Activated CD4-positive, alpha-beta memory T cell treated with anti-CD3 and anti-CD28 coated beads, Interleukin-2, amount 10 ng/mL, durations not matched to agents 7 days and 5 days (primary cell): ENCODE results near the gene MAPK1. TPM values are rescaled to one million over a fixed set of nuclear protein-coding genes. Genes with fewer than 3 reads are reported as not detected.
"Not testable (repeated sequence)": the region's sequence is repeated elsewhere in the genome, so short reads cannot be mapped to it uniquely, and the experiment has no call there.

ENCODE experiments used
- CTCF ChIA-PET: fragments of 350-600 bp; sonication (Branson Sonifier 250); formaldehyde crosslinking; loops from one replicate; lab custom pipeline; 2021; ENCODE audit warnings: antibody characterized with exemption, inconsistent platforms; lab: Charles Lee
- POLR2A ChIA-PET: fragments of 350-600 bp; sonication (Branson Sonifier 250); formaldehyde crosslinking; loops from one replicate; lab custom pipeline; 2021; ENCODE audit warnings: antibody characterized with exemption; lab: Charles Lee
- DNase-seq: peaks from one replicate; pipeline ENCODE4 v3.0.0-alpha.2; 2020
- H3K27ac Mint-ChIP-seq: one replicate; pipeline ENCODE4 v1.8.0; 2021; ENCODE audit warnings: mild to moderate bottlenecking, mixed read lengths
- H3K27me3 Mint-ChIP-seq: one replicate; pipeline ENCODE4 v1.8.0; 2021; ENCODE audit warnings: mixed read lengths
- H3K36me3 Mint-ChIP-seq: one replicate; pipeline ENCODE4 v1.8.0; 2021; ENCODE audit warnings: low read depth, mixed read lengths
- H3K4me1 Mint-ChIP-seq: one replicate; pipeline ENCODE4 v1.8.0; 2021; ENCODE audit warnings: mixed read lengths
- H3K4me3 Mint-ChIP-seq: one replicate; pipeline ENCODE4 v1.8.0; 2021; ENCODE audit warnings: mild to moderate bottlenecking, mixed read lengths
- H3K9me3 Mint-ChIP-seq: one replicate; pipeline ENCODE4 v1.8.0; 2021; ENCODE audit warnings: mixed read lengths
- total RNA-seq, 2 experiments: library from RNA; stranded (reverse); gene quantifications; one replicate each; pipeline ENCODE4 v1.2.3, GENCODE V29; 2021

The MAPK1 gene
- total RNA-seq, 2 experiments from 2014 or later: 97.6 to 99.5 TPM

DNA sequence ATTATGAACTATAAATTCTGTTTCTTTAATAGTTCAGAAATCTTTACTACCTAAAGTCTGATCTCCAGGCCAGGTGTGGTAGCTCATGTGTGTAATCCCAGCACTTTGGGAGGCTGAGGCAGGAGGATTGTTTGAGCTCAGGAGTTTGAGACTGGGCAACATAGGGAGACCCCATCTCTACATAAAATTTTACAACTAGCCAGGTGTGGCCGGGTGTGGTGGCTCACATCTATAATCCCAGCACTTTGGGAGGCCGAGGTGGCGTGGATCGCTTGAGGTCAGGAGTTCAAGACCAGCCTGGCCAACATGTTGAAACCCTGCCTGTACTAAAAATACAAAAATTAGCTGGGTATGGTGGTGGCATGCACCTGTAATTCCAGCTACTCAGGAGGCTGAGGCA is 5.3 kb upstream of the MAPK1 start:
- Mint-ChIP-seq H3K27me3 (peaks cover 21% of the 10 kb centered on the region), H3K4me1 (peaks cover 24% of the 10 kb centered on the region)
- H3K27ac Mint-ChIP-seq, CTCF ChIA-PET, H3K9me3 Mint-ChIP-seq, DNase-seq, H3K36me3 Mint-ChIP-seq, H3K4me3 Mint-ChIP-seq: not testable (repeated sequence)
- POLR2A ChIA-PET: interaction anchor here (0.9 kb wide), 1 partner anchor 34 kb away, joined by 3 read pairs; no protein-coding TSS in a partner anchor

DNA sequence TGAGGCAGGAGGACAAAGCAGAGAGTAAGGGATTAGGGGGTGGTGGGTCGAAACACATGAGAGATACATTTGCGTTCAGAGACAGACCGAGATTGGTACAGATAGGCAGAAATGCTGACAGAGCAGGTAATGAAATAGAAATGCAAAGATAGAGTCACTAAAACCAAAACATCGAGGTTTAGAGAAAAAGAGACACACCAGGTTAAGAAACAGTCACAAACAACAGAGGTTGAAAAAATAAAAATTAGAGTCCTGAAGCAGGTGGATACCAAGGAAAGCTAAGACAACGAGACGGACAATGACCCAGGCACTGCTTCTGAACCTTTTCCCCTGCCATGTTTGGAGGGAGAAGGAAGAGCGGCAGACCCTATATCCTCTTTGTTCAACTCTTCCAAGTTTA is 1.2 kb upstream of the MAPK1 start:
- POLR2A ChIA-PET: no interaction called here
- Mint-ChIP-seq H3K27me3 (peaks cover 12% of the 10 kb centered on the region), H3K36me3 (peaks cover 20% of the 10 kb centered on the region), H3K4me3 (peak overlapping the region; percentile 3), H3K27ac (no peak overlapping the region), H3K4me1 (peaks cover 31% of the 10 kb centered on the region), H3K9me3 (no peaks in the 10 kb centered on the region)
- no peak for DNase-seq
- CTCF ChIA-PET: interaction anchor here (1.4 kb wide), 1 partner anchor 108 kb away, joined by 3 read pairs; no protein-coding TSS in a partner anchor

DNA sequence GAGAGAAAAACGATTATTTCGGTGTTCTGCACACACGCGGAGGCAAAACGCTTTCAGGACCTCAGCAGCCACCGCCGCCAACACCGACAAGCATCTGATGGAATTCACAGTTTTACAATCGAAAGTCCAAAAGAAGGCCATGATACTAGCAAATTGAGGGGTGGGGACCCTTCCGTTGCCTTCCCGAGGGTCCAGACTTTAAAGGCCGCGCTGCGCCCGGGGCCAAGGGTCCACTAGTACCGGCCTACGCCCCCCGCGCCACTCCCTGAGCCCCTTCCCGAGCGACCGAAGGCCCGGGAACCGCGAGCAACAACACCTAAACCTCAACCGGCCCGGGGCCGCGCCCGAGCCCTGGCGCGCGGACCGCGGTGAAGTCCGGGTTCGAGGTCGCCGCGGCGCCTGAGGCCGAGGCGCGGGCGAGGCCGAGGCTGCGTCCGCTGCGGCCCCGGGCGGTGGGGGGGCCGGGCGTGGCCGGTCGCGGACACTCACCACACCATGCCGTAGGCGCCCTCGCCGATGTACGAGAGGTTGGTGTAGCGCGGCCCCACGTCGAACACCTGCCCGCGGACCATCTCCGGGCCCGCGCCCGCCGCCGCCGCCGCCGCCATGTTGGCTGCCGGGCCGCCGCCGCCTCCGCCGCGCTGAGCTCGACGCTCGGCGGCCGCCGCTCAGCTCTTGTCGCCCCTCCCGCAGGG is 465 bp downstream of the MAPK1 start:
- Mint-ChIP-seq H3K4me3 (peak overlapping the region; percentile 88), H3K9me3 (no peaks in the 10 kb centered on the region), H3K27me3 (peaks cover 6% of the 10 kb centered on the region), H3K4me1 (peaks cover 41% of the 10 kb centered on the region), H3K27ac (peak overlapping the region; percentile 86), H3K36me3 (peaks cover 24% of the 10 kb centered on the region)
- POLR2A ChIA-PET: interaction anchor here (0.6 to 1.8 kb wide), 7 partner anchors 9 to 209 kb away, joined by 3 to 14 read pairs (median 4); no protein-coding TSS in a partner anchor
- CTCF ChIA-PET: interaction anchor here (0.7 to 1.0 kb wide), 4 partner anchors 9 to 155 kb away, joined by 3 to 5 read pairs (median 3); no protein-coding TSS in a partner anchor
- DNase-seq: peak; percentile 43

DNA sequence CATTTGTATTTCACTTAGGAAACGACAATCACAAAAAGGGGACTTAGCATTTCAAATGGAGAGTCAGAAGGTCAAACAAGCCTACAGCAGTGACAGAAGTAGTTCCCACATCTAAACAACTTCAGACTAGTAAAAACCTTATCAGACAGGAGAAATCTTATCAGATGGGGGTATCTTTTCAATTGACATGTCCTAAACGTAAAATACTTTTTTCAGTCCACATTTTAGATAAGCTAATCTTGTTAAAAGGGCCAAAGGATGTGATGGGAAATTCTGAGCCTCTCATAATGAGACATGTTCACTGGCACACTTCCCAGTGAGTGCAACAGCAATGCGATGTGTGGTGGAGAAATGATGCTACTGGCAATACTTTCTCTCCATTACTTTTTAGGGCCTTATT is 2.4 kb downstream of the MAPK1 start:
- no peaks in the 10 kb centered on the region for H3K9me3 Mint-ChIP-seq
- peaks cover 56% of the 10 kb centered on the region for H3K4me1 Mint-ChIP-seq
- peaks cover 3% of the 10 kb centered on the region for H3K27me3 Mint-ChIP-seq
- peak overlapping the region; percentile 11 for H3K4me3 Mint-ChIP-seq
- CTCF ChIA-PET: interaction anchor here (0.6 kb wide), 2 partner anchors 75 to 147 kb away, joined by 3 read pairs; no protein-coding TSS in a partner anchor
- no peak overlapping the region for H3K27ac Mint-ChIP-seq
- peaks cover 28% of the 10 kb centered on the region for H3K36me3 Mint-ChIP-seq
- POLR2A ChIA-PET: no interaction called here
- no peak for DNase-seq

DNA sequence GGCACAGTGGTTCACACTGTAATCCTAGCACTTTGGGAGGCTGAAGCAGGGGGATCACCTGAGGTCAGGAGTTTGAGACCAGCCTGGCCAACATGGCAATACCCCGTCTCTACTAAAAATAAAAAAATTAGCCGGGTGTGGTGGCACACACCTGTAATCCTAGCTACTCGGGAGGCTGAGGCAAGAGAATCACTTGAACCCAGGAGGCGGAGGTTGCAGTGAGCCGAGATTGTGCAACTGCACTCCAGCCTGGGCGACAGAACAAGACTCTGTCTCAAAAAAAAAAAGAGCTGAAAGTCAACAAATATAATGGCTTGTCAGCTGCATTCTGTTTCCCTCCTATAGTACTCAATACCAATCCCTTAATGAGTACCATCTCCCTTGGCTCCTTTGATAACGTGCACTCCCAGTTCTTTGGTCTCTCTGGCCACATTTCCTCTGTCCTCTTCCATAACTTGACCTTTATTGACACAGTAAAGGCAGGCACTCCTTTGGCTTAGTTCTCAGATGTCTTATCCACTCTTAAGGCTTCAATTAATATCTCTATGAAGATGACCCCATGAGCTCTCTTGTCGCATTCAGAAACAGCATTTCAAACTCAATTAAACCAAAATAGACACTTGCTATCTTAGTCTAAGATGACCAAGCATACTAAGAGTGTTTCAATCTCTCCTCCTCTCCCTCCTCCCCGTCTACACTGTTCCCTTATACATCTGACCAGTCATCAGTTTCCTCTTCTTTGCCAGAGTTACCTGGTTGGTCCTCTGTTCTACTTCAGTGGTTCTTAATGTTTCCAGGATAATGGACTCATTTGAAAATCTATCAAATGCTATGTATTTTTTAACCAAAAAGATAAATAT is 4.8 kb downstream of the MAPK1 start:
- Mint-ChIP-seq H3K4me1 (peaks cover 66% of the 10 kb centered on the region), H3K27me3 (no peaks in the 10 kb centered on the region), H3K9me3 (no peaks in the 10 kb centered on the region), H3K36me3 (peaks cover 29% of the 10 kb centered on the region), H3K27ac (no peak overlapping the region), H3K4me3 (no peak overlapping the region)
- ChIA-PET POLR2A (interaction anchor here (1.5 kb wide), 1 partner anchor 36 kb away, joined by 3 read pairs; no protein-coding TSS in a partner anchor), CTCF (interaction anchor here (0.7 kb wide), 1 partner anchor 28 kb away, joined by 3 read pairs; no protein-coding TSS in a partner anchor)
- no peak for DNase-seq

DNA sequence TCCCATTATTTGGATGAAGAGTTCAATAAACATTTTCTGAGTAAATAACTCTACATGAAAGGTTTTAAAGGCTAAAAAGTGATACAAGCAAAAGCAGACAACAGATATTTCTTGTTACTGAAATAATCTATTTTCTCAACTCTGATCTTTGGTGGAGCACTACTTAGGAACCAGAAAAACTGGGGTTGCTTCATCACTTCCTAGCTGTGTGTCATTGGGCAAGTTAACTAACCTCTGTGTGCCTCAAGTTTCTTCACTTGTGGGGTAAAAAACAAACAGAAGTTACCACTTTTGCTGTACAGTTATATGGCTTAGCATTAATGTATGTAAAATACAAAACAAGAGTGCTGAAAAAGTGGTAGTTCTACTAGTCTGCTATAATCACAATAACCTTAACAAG is 5.6 kb downstream of the MAPK1 start:
- ChIA-PET POLR2A (interaction anchor here (1.5 kb wide), 1 partner anchor 35 kb away, joined by 3 read pairs; no protein-coding TSS in a partner anchor), CTCF (no interaction called here)
- Mint-ChIP-seq H3K4me3 (no peak overlapping the region), H3K36me3 (peaks cover 29% of the 10 kb centered on the region), H3K9me3 (no peaks in the 10 kb centered on the region), H3K4me1 (peaks cover 72% of the 10 kb centered on the region), H3K27ac (no peak overlapping the region), H3K27me3 (no peaks in the 10 kb centered on the region)
- DNase-seq: no peak

DNA sequence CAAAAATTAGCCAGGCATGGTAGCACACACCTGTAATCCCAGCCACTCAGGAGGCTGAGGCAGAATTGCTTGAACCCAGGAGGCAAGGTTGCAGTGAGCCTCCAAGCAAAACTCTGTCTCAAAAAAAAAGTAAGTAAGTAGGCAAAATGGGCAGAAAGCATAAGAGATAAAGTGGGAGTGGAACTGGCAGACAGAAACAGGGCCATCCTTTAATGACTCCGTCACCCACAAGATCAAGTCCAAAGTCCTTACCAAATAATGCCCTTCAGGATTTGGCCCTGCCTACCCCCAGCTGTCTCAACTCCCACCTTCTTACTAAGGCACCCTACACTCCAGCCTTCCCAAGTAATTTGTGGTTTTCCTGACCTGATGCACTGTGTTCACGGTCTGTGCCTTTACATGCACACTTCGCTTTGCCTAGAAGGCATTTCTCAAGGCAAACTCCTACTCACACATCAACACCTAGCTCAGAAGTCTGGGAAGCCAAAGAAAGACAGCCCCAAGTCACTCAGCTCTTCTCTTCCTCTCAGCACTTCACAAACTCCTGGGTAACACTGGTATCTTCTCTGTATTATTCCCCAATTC is 6.1 kb downstream of the MAPK1 start:
- H3K27ac Mint-ChIP-seq: peak overlapping the region; percentile 5
- CTCF ChIA-PET: no interaction called here

DNA sequence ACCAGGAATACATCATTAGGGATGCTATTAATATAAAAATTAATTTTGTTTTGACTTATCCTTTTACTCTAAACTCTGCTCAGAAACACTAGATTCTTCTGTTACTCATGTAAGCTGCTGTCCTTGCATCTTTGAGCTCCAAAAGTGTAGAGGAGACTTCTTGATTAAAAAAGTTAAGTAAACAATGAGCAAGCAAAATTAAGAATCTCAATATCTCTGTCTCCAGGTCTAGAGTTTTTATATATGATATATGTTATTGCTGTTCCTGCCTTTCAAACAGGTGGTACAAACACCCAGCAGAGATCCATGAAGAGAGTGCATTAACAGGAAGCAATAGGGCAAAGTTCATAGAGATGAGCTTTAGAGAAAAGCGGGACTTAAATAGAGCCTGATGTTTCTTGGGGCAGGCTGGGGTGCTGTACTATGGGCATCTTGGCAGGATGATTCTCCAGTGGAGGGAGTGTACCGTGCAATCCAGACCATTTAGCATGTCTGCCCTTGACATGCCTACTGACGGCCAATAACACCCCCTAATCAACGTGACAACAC is 6.9 kb downstream of the MAPK1 start:
- Mint-ChIP-seq H3K4me3 (no peak overlapping the region), H3K36me3 (peaks cover 20% of the 10 kb centered on the region), H3K27me3 (no peaks in the 10 kb centered on the region), H3K9me3 (no peaks in the 10 kb centered on the region), H3K4me1 (peaks cover 74% of the 10 kb centered on the region), H3K27ac (no peak overlapping the region)
- no peak for DNase-seq
- ChIA-PET POLR2A (no interaction called here), CTCF (interaction anchor here (0.8 kb wide), 1 partner anchor 92 kb away, joined by 4 read pairs; no protein-coding TSS in a partner anchor)

More for the DNA sequence above, 6.1 kb downstream of the MAPK1 start:
- DNase-seq: no peak
- Mint-ChIP-seq H3K36me3 (peaks cover 25% of the 10 kb centered on the region), H3K4me3 (no peak overlapping the region), H3K4me1 (peaks cover 74% of the 10 kb centered on the region), H3K27me3 (no peaks in the 10 kb centered on the region), H3K9me3 (no peaks in the 10 kb centered on the region)
- POLR2A ChIA-PET: interaction anchor here (1.5 kb wide), 1 partner anchor 35 kb away, joined by 3 read pairs; no protein-coding TSS in a partner anchor

DNA sequence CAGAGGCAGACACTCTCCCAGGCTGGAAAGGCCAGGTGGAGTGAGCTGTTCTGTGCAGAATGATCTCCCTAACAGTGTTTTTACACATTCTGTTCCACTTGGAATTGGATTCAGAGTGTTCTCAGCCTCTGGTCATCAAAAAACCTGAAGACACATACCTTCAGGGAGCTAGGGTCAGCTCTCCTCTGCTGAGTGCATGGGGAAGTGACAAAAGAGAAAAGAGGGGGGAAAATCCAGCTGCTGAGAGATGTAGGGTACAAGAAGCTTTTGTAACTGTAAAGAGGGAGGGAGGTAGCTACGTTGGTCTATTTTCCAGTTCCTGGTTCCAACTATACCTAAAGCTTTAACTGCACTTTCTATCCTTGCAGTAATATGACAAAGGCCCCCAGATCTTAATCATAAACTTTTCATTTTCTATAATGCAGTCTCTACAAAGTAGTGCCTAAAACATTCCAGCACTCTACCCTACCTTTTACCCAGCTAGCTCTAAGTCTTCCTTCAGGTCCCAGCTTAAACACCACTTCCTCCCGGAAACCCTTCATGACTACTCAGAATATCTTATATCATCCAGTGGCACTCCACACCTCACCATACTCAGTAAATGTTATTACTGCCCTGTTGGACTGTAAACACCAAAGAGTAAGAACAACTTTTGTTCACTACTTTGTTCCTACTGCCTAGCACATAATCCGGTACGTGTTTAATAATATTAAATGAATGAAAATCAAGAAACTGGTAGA is 9.2 kb downstream of the MAPK1 start:
- Mint-ChIP-seq H3K27ac (no peak overlapping the region), H3K4me1 (peaks cover 62% of the 10 kb centered on the region), H3K36me3 (peaks cover 14% of the 10 kb centered on the region), H3K9me3 (no peaks in the 10 kb centered on the region), H3K4me3 (no peak overlapping the region), H3K27me3 (no peaks in the 10 kb centered on the region)
- DNase-seq: no peak
- POLR2A ChIA-PET: interaction anchor here (1.7 kb wide), 1 partner anchor 8 kb away, joined by 6 read pairs; no protein-coding TSS in a partner anchor
- CTCF ChIA-PET: interaction anchor here (1.0 kb wide), 1 partner anchor 9 kb away, joined by 3 read pairs; the partner anchor contains the start of gene MAPK1

DNA sequence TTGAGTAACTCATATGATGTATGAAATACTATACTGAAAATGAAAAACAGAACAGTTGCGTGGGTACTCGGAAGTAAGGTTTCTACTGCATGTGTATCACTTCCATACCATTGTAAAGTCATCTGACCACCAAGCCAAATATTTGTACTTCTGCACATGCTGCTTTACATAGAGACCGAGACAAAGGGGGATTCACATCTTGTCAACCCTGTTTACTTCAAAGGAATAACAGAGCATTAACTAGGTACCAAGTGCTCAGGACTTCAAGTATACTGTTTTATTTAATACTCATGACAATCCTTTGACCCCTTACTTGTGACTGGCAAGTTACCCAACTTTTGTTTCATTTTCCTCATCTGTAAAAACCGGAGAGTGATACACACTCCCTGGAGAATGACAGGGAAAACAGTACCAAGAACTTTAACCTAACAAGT is 9.9 kb downstream of the MAPK1 start:
- DNase-seq: no peak
- Mint-ChIP-seq H3K4me1 (peaks cover 57% of the 10 kb centered on the region), H3K27ac (no peak overlapping the region), H3K4me3 (no peak overlapping the region), H3K36me3 (peaks cover 16% of the 10 kb centered on the region), H3K27me3 (no peaks in the 10 kb centered on the region), H3K9me3 (no peaks in the 10 kb centered on the region)
- POLR2A ChIA-PET: interaction anchor here (1.7 kb wide), 1 partner anchor 9 kb away, joined by 6 read pairs; no protein-coding TSS in a partner anchor
- CTCF ChIA-PET: interaction anchor here (1.0 kb wide), 1 partner anchor 10 kb away, joined by 3 read pairs; the partner anchor contains the start of gene MAPK1

DNA sequence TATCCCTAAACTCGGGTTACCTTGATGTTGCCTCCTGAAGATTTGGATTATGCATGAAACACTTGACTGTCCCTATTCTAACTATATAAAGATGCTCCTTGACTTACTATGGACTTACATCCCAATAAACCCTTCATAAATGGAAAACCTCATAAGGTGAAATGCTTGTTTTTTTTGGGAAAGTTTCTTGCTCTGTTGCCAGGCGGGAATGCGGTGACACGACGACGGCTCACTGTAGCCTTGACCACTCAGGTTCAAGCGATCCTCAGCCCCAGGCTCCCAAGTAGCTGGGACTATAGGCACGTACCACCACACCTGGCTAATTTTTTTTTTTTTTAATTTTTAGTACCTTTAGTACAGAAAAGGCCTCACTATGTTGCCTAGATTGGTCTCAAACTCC is 10.6 kb downstream of the MAPK1 start:
- H3K4me1 Mint-ChIP-seq: peaks cover 54% of the 10 kb centered on the region
- no peak overlapping the region for H3K27ac Mint-ChIP-seq
- DNase-seq: no peak
- H3K36me3 Mint-ChIP-seq: peaks cover 20% of the 10 kb centered on the region
- H3K9me3 Mint-ChIP-seq: no peaks in the 10 kb centered on the region
- no peak overlapping the region for H3K4me3 Mint-ChIP-seq
- CTCF ChIA-PET: no interaction called here
- POLR2A ChIA-PET: interaction anchor here (1.7 kb wide), 1 partner anchor 10 kb away, joined by 6 read pairs; no protein-coding TSS in a partner anchor
- no peaks in the 10 kb centered on the region for H3K27me3 Mint-ChIP-seq
